Activated gamma-delta T cell treated with Interleukin-2 at 50 U/mL for 16 hours (primary cell): ENCODE data around the gene ABR.
"Not testable (repeated sequence)": the region's sequence is repeated elsewhere in the genome, so short reads cannot be mapped to it uniquely, and the experiment has no call there.

Source experiments
- DNase-seq: peaks from one replicate; pipeline ENCODE4 v3.0.0-alpha.2; 2020

The ABR gene

DNA sequence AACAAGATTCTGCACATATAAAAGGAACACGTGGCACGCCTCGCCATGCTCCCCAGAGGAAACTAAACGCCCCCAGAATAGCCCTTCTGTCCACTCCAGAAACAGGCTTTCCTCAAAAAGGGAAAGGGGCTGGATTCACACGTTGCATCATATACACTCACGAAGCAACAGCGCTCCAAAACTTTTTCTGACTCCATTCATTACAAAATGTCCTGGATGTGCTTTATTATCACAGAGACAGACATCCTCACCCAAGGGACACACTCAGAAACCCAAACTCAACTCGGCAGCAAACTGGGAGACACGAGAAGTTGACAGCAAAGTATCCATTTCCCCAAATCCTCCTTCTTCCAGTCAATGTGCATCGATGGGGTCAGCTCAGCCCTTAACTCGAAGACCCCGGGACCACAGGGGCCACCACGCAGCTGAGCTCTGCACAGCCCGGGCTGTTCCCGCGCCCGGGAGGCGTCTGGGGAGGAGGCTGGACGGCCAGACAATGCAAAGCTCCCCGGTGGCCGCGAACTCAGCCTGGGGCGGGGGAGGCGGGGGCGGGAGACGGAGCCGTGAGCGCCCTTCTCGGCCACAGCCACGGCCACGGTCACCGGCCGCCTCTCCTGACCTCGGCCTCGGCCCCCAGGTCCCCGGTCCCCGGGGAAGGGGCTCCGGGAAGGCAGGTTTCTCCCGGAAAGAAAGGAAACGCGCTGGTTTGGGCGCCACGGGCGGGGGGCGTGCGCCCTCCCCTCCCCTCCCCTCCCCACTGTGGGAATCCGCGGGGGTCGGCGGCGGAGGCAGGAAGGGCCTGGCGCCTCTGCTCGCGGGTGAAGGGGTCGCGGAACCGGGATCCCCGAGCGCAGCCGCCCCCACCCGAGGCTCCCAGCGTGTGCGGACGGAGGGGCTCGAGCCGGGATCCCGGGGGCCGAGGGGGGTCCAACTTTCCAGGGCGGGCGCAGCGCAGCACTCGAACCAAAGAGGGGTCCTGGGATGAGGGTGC is 201.4 kb downstream of the ABR start:
- DNase-seq = no peak

DNA sequence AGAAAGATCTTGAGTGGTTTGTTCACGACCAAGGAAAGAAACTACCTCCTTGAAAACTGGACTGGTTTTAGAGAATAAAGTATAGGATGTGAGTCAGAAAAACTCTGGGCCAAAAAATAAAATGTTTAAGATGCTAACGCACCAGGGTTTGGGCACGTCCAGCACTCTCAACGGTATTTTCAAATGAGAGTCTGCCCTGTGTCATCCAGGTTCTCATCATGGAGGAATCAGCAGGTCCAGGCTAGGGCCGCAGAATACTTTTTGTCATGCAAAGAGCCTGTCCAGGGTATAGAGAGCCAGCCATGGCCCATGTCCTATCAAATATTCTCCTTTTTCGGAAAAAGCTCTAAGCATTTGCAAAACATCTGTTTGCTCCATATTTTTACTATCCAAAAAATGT is 202.6 kb downstream of the ABR start:
- no peak for DNase-seq

- DNase-seq = no peak
Observed at GRCh38 chr17:976312-976711, 203.5 kb downstream of the ABR start.

DNA sequence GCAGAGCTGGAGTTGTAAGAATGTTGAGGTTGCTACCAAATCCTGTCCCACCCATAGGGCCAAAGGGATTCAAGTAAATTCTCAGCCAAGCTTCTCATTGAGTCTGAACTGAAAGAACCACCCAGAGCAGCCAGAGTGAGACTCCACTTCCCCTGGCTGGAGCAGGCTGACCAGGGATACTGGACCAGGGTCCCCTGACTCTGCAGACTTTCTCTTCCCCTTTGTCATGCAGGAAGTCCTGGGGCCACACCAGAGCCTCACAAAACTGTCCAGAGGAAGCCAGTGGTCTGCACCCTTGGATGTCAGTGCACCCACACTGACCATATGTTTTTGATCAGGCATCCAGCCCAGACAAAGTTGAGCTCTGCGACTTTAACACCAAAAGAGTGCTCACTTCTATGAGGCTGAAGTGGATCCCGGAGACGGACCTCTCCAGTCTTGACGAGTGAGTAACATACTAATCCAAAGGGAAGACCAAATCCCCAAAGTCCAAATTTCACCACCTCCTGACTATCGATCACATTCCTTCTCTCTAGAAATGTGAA is 204.3 kb downstream of the ABR start:
- DNase-seq = no peak

GRCh38 chr17:974778-975177 is 205.0 kb downstream of the ABR start:
- not testable (repeated sequence) for DNase-seq

GRCh38 chr17:973053-973452 is 206.7 kb downstream of the ABR start:
- no peak for DNase-seq

GRCh38 chr17:971861-972260 is 207.9 kb downstream of the ABR start:
- DNase-seq = not testable (repeated sequence)

GRCh38 chr17:970364-970763 is 209.4 kb downstream of the ABR start:
- no peak for DNase-seq

DNA sequence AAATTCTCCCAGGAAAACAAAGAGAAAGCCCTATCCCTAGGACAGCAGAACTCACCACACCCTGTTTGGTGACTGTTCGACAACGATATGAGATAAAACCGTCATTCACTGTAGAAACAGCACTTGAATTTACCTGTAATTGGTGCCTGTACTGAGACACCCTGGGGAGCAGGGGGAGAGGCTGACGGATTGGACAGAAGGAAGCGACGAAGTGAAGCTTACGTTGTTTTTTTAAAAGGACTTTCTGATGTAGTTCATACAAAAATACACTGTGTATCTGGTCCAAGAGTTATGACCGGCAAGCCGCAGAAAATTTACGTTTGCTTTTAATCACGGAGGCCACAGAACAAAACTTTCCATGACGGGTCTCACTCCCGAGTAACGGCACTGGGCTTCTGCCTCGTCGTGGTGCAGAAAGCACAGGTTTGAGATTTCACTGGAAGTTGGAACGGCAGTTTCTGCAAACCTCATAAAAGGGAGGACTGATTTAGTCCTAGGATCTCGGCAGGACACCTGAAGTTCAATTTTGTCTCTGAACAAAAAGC is 209.9 kb downstream of the ABR start:
- no peak for DNase-seq

DNA sequence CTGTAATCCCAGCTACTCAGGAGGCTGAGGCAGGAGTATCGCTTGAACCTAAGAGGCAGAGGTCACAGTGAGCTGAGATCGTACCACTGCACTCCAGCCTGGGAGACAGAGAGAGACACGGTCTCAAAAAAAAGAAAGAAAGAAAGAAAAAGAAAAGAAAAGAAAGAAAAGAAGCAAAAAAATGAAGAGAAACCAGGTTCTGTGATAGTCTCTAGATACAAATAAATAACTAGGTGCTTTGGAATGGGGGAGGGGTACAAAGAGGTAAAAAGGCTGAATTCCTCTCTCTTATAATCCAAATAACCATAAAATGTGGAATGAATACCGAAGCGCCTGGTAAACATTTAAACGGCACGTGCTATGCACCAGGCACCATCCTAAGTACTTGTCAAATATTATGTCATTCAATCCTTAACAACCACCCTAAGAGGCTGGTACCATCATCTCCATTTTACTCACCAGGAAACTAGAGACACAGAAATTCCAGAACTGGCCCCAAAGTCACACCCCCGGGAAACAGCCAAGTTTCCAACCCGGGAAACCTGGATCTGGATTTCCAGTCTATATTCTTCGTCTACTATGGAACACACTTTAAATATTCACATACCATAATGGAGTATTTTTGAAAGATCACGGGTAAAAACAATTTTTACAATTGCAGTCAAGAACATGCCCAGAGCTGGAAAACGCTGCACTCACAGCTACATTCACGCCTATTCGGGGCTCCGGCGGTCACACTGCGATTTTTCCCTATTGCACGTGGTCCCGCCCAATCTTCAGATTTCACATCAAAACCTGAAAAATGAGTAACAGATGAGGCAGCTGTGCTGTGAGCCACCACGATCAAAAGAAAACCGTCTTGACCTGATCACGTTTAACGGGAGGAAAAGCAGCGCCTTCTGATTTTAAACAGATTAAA is 210.7 kb downstream of the ABR start:
- no peak for DNase-seq

GRCh38 chr17:967122-967521 is 212.7 kb downstream of the ABR start:
- DNase-seq = no peak

GRCh38 chr17:965311-965989 is 214.3 kb downstream of the ABR start:
- no peak for DNase-seq

GRCh38 chr17:964876-965275 is 214.9 kb downstream of the ABR start:
- no peak for DNase-seq

- DNase-seq = no peak
Observed at GRCh38 chr17:962670-963069, 217.1 kb downstream of the ABR start.

GRCh38 chr17:962166-962565 is 217.6 kb downstream of the ABR start:
- DNase-seq = no peak

GRCh38 chr17:958712-959451 is 220.9 kb downstream of the ABR start:
- DNase-seq = no peak

DNA sequence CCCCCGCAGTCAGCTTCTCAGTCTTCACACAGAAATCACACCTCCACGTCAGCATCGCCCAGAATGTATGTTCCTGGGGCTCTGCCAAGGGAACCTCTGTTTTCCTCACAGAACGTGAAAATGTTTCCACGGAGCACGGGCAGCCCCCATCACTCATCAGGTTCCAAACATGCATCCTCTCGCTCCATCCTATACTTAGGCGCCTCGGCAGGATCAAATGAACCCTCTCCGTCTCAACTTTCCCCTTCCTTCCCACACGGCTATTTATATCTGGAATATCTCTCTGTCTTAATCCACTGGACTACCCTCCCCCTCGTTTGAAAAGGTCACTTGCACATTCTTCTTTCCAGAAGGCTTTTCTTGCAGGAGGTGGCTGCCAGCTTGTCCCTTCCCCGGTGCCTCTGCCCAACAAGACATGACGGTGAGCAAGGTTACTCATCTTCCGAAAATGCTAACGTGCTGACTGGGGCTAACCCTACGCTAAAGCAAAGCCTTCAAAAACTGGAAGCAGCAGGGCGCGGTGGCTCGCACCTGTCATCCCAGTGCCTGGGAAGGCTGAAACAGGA is 221.8 kb downstream of the ABR start:
- DNase-seq = no peak

DNA sequence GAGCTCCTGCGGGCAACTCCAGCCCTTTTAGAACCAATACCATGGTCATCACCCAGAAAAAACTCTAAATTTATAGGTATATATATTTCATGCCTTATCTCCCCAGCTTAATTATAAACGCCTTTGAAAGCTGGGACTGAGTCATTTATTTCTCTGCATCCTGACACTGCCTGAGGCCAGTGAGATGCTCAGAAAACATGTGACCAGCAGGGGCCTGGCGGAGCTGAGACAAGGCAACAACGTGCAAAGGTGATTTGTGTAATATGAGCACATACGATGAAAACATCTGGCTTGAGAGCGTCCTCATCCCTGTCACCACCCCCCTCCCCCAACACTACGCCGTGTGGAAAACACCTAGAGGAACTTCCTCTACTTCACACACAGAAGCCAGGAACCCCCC is 222.9 kb downstream of the ABR start:
- DNase-seq = no peak

DNA sequence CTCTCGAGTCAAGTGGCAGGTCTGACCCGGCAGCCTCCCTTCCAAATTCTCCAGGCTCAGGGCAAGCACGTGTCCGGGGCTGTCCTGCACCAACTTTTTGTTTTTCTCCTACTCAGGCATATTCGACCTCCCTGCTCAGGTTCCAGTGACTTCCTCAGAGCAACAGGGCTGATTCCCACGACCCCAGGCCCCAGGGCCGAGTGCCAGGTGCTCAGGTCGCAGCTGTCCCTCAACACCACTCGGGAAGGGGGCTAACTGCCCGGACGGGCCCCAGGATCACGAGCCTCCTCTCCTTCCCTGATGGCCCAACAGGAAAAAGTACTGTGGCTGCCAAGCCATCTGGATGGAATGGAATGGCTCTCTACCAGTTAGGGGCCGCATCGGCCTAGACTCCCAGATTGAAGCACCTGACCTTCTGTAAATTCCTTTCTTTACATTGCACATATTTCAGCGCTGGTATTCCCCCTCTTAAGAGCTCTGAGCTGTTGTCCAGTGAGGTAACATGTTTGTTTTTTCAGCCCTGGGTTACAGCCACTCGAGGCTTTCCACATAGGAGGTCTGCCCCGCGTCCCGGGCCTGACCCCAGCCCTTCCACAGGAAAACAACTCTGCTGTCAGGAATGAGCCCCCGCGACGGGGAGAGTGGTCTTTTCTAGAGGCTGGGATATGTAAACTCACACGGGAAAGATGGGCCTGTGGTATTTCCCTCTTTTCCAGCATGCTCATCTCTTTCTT is 225.2 kb downstream of the ABR start:
- no peak for DNase-seq

DNA sequence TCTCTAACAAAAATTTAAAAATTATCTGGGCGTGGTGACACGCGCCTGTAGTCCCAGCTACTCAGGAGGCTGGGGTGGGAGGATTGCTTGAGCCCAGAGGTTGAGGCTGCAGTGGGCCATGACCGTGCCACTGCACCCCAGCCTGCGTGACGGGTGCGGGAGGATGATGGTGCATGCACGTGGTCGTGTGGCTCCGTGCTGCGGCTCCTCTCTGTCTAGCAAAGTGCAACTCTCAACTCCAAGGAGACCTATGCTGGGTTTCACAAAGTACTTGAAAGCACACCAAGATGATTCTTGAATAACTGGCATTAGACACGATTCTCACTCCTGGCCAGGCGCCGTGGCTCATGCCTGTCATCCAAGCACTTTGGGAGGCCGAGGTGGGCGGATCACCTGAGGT is 226.0 kb downstream of the ABR start:
- DNase-seq = no peak
